ENCODE results near the gene GSTO2. TPM values are rescaled to one million over a fixed set of nuclear protein-coding genes. Genes with fewer than 3 reads are reported as not detected.
A peak's percentile ranks its signal among the peaks of the same experiment; 100 is the strongest.

Gene GSTO2
- total RNA-seq, 2 donors from 2014 or later, result 18.1 to 37.3 TPM

DNA sequence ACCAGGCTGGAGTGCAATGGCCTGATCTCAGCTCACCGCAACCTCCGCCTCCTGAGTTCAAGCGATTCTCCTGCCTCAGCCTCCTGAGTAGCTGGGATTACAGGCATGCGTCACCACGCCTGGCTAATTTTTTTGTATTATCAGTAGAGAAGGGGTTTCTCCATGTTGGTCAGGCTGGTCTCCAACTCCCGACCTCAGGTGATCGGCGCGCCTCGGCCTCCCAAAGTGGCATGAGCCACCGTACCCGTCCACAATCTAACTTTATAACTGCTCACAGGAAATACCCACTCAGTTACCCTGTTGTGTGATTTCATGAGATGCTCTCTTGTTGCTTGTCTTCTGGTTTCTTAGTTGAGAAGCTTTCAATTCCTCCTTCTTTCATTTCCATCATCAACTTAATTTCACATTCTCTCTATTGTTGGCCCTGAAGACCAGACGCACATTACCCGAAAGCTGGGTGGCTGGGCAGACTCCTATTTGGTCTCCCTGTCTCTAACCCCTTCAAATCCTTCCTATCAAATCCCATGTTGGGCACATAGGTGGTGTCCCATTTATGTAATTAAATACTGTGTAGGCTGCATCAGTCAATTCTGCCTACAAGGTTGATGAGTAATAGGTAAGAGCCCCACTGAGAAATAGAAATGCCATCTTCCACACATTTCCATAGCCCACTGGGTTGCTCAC is 1.1 kb upstream of the GSTO2 start:
- peaks cover 0 to 6% of the 10 kb centered on the region in 2 donors for H3K36me3 ChIP-seq
- peak overlapping the region; percentile 64 to 68 for H3K4me3 ChIP-seq
- H3K27ac ChIP-seq, result no peak overlapping the region
- no peaks in the 10 kb centered on the region for H3K27me3 ChIP-seq (replicated peaks; ENCODE audit: insufficient read depth)
- H3K9me3 ChIP-seq, result no peaks in the 10 kb centered on the region
- no peak for DNase-seq (ENCODE audit: low spot score)
- WGBS, result 93% methylated on average over 14 of the region's 14 CpGs
- TF ChIP-seq, protein P1, sequence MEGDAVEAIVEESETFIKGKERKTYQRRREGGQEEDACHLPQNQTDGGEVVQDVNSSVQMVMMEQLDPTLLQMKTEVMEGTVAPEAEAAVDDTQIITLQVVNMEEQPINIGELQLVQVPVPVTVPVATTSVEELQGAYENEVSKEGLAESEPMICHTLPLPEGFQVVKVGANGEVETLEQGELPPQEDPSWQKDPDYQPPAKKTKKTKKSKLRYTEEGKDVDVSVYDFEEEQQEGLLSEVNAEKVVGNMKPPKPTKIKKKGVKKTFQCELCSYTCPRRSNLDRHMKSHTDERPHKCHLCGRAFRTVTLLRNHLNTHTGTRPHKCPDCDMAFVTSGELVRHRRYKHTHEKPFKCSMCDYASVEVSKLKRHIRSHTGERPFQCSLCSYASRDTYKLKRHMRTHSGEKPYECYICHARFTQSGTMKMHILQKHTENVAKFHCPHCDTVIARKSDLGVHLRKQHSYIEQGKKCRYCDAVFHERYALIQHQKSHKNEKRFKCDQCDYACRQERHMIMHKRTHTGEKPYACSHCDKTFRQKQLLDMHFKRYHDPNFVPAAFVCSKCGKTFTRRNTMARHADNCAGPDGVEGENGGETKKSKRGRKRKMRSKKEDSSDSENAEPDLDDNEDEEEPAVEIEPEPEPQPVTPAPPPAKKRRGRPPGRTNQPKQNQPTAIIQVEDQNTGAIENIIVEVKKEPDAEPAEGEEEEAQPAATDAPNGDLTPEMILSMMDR (IDR thresholded peaks at IDR 0.05), result no peak
- TF ChIP-seq POLR2AphosphoS5 (IDR thresholded peaks at IDR 0.05) (no peak), POLR2A (IDR thresholded peaks at IDR 0.05) (no peak)
- intact Hi-C loops (cut with DNase I), result loop anchor here (10.0 kb wide), 1 partner anchor 143 kb away; the partner anchor contains the start of gene SFR1
- H3K4me1 ChIP-seq (replicated peaks), result no peaks in the 10 kb centered on the region

DNA sequence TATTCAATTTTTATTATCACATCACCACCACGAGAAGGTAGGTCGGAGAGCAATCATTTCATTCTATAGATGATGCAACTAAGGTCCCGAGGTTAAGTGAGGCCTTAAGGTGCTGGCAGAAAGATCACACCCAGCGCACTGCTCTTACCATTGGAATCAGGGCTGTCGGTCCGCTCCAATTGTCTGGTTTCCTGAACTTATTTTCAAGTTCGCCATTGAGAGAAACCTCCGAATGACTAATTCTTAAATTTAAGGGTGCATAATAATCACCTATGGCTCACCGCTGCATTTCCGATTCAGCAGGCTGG is 625 bp upstream of the GSTO2 start:
- Histone ChIP-seq H3K27me3 (replicated peaks; ENCODE audit: insufficient read depth) (no peaks in the 10 kb centered on the region), H3K36me3 (peaks cover 0 to 6% of the 10 kb centered on the region in 2 donors), H3K4me3 (peak overlapping the region; percentile 64 to 68), H3K27ac (peak overlapping the region; percentile 34 to 43), H3K9me3 (no peaks in the 10 kb centered on the region), H3K4me1 (replicated peaks) (no peaks in the 10 kb centered on the region)
- intact Hi-C loops (cut with DNase I), result loop anchor here (10.0 kb wide), 1 partner anchor 144 kb away; the partner anchor contains the start of gene SFR1
- no peak for DNase-seq (ENCODE audit: low spot score)
- TF ChIP-seq POLR2AphosphoS5 (IDR thresholded peaks at IDR 0.05) (no peak), POLR2A (IDR thresholded peaks at IDR 0.05) (no peak)
- TF ChIP-seq, protein P1 (IDR thresholded peaks at IDR 0.05), result no peak
- 8% methylated on average over 10 of the region's 10 CpGs for WGBS

DNA sequence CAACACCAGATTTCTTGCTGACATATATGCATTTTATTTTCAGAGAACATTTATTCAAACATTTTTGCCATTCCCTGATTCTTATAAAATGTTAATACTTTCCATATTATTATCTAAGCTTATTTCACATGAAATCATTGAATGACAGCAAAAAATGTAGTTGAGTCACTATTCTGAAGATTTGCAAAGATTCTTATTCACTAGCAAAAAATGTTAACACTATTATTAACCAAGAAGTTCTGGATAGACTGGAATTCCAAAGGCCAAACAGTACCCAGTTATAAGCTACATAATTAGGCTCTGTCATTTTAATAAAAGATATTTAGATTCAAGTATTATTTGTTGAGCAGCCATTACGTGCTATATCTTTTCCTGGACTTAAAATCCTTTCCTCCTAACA is 4.3 kb downstream of the GSTO2 start:
- no peak for TF ChIP-seq POLR2AphosphoS5 (IDR thresholded peaks at IDR 0.05)
- TF ChIP-seq, protein P1 (IDR thresholded peaks at IDR 0.05), result no peak
- TF ChIP-seq POLR2A (IDR thresholded peaks at IDR 0.05), result no peak
- Histone ChIP-seq H3K9me3 (no peaks in the 10 kb centered on the region), H3K27me3 (replicated peaks; ENCODE audit: insufficient read depth) (no peaks in the 10 kb centered on the region), H3K27ac (no peak overlapping the region), H3K36me3 (no peaks in the 10 kb centered on the region), H3K4me1 (replicated peaks) (no peaks in the 10 kb centered on the region), H3K4me3 (no peak overlapping the region)
- intact Hi-C loops (cut with DNase I), result no loop called here
- WGBS, result 95% methylated on average over 1 of the region's 1 CpG
- DNase-seq (ENCODE audit: low spot score), result no peak

DNA sequence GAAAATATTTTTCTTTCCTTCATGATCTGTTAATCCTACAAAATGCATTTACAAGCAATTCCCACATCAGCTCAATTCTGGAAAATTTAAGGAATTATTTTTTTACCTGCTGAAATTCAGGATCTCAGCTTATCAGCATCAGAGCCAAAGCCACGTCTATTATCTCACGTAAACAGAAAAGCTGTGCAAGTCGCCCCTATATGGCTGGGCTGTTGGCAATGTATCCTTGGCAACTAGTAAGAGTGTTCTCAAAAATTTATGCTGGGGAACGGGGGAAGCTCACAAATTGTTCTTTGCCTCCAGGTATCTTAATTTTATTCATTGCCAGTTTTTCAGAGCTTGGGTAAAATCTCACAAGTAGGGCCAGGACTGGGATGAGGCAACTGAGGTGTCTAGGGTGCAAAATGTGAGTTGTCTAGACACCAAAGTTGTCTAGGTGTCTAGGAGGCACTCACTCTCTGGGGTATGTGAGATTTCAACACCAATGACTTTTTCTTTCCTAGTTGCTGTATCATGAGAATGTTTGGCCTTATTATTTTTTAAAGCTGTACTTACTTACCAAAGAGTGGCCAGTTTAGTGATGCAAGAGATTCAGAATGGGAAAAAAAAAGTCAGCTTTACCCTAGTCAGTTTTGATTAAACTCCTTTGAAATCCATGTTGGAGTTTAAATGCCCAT is 5.1 kb downstream of the GSTO2 start:
- no peak overlapping the region for H3K27ac ChIP-seq
- no peaks in the 10 kb centered on the region for H3K27me3 ChIP-seq (replicated peaks; ENCODE audit: insufficient read depth)
- H3K4me3 ChIP-seq, result no peak overlapping the region
- no peak for DNase-seq (ENCODE audit: low spot score)
- no peaks in the 10 kb centered on the region for H3K9me3 ChIP-seq
- H3K4me1 ChIP-seq (replicated peaks), result no peaks in the 10 kb centered on the region
- H3K36me3 ChIP-seq, result no peaks in the 10 kb centered on the region
- 73% methylated on average over 4 of the region's 4 CpGs for WGBS
- TF ChIP-seq POLR2A (IDR thresholded peaks at IDR 0.05) (no peak), POLR2AphosphoS5 (IDR thresholded peaks at IDR 0.05) (no peak)
- TF ChIP-seq, protein P1 (IDR thresholded peaks at IDR 0.05), result no peak
- intact Hi-C loops (cut with DNase I), result no loop called here

Data from prostate gland (tissue), 2 donors.